Type B pancreatic cell (in vitro differentiated cells): Measurements from ENCODE around the gene LIPE. TPM values are rescaled to one million over a fixed set of nuclear protein-coding genes. Genes with fewer than 3 reads are reported as not detected.

Experiments used
- DNase-seq: peaks from one replicate; pipeline ENCODE4 v3.0.0; 2021; ENCODE audit warnings: mixed read lengths; ENCODE audit not compliant: unreplicated experiment; ENCODE audit errors: extremely low spot score
- H3K27ac Mint-ChIP-seq: 2 replicates; pipeline ENCODE4 v1.8.0; 2021; ENCODE audit warnings: mild to moderate bottlenecking, mixed read lengths
- H3K27me3 Mint-ChIP-seq: 2 replicates; pipeline ENCODE4 v1.8.0; 2021; ENCODE audit warnings: mixed read lengths
- H3K36me3 Mint-ChIP-seq: 2 replicates; pipeline ENCODE4 v1.8.0; 2021; ENCODE audit warnings: mixed read lengths
- H3K4me1 Mint-ChIP-seq: one replicate; pipeline ENCODE4 v1.8.0; 2021; ENCODE audit warnings: mixed read lengths; ENCODE audit not compliant: unreplicated experiment
- H3K4me3 Mint-ChIP-seq: 2 replicates; pipeline ENCODE4 v1.8.0; 2021; ENCODE audit warnings: mild to moderate bottlenecking, mixed read lengths
- H3K9me3 Mint-ChIP-seq: 2 replicates; pipeline ENCODE4 v1.8.0; 2021; ENCODE audit warnings: mixed read lengths
- CTCF ChIP-seq: fragments of 200-600 bp; sonication (generic); conservative IDR thresholded peaks from 2 replicates; pipeline ENCODE4 v1.5.0; 2021; ENCODE audit warnings: antibody characterized with exemption, mild to moderate bottlenecking
- total RNA-seq: library from RNA; stranded (reverse); gene quantifications from 2 replicates; pipeline ENCODE4 v1.2.1, GENCODE V29; 2021; ENCODE audit warnings: low replicate concordance

Gene LIPE
- total RNA-seq, 1 donor from 2014 or later, result 17.9 TPM

GRCh38 chr19:42397263-42398166, 29.7 kb downstream of the LIPE start:
- Mint-ChIP-seq H3K4me1 (peaks cover 26% of the 10 kb centered on the region), H3K4me3 (peak overlapping the region; percentile 98), H3K27me3 (peaks cover 9% of the 10 kb centered on the region), H3K9me3 (no peaks in the 10 kb centered on the region), H3K27ac (peak overlapping the region; percentile 98), H3K36me3 (peaks cover 3% of the 10 kb centered on the region)
- TF ChIP-seq CTCF, result no peak
- DNase-seq, result no peak

- no peaks in the 10 kb centered on the region for H3K9me3 Mint-ChIP-seq
- TF ChIP-seq CTCF, result no peak
- H3K27ac Mint-ChIP-seq, result peak overlapping the region; percentile 98
- DNase-seq, result peak; percentile 99
- H3K36me3 Mint-ChIP-seq, result peaks cover 3% of the 10 kb centered on the region
- peaks cover 26% of the 10 kb centered on the region for H3K4me1 Mint-ChIP-seq
- peak overlapping the region; percentile 98 for H3K4me3 Mint-ChIP-seq
- H3K27me3 Mint-ChIP-seq, result peaks cover 15% of the 10 kb centered on the region
Measured at GRCh38 chr19:42396381-42397262, 30.6 kb downstream of the LIPE start.

GRCh38 chr19:42394751-42395150, 32.4 kb downstream of the LIPE start:
- TF ChIP-seq CTCF, result no peak
- Mint-ChIP-seq H3K9me3 (no peaks in the 10 kb centered on the region), H3K4me3 (no peak overlapping the region), H3K27ac (peak overlapping the region; percentile 14), H3K4me1 (peaks cover 21% of the 10 kb centered on the region), H3K27me3 (peaks cover 33% of the 10 kb centered on the region), H3K36me3 (peaks cover 3% of the 10 kb centered on the region)
- DNase-seq, result no peak

GRCh38 chr19:42392165-42392564, 35.0 kb downstream of the LIPE start:
- no peak for TF ChIP-seq CTCF
- H3K36me3 Mint-ChIP-seq, result no peaks in the 10 kb centered on the region
- no peak overlapping the region for H3K4me3 Mint-ChIP-seq
- peaks cover 41% of the 10 kb centered on the region for H3K27me3 Mint-ChIP-seq
- DNase-seq, result no peak
- H3K9me3 Mint-ChIP-seq, result no peaks in the 10 kb centered on the region
- peaks cover 12% of the 10 kb centered on the region for H3K4me1 Mint-ChIP-seq
- no peak overlapping the region for H3K27ac Mint-ChIP-seq

GRCh38 chr19:42389899-42390298, 37.3 kb downstream of the LIPE start, which contains the start of gene CNFN:
Gene CNFN (minus strand): TSS chr19:42390297. CDS start chr19:42389037, 1,260 bp downstream.
- peaks cover 43% of the 10 kb centered on the region for H3K27me3 Mint-ChIP-seq
- no peak for TF ChIP-seq CTCF
- no peak for DNase-seq
- H3K9me3 Mint-ChIP-seq, result no peaks in the 10 kb centered on the region
- H3K27ac Mint-ChIP-seq, result no peak within 1 kb of the TSS
- H3K4me1 Mint-ChIP-seq, result peaks cover 5% of the 10 kb centered on the region
- no peaks in the 10 kb centered on the region for H3K36me3 Mint-ChIP-seq
- H3K4me3 Mint-ChIP-seq, result no peak within 1 kb of the TSS
